Thyroid gland (tissue), 4 donors: ENCODE measurements around the gene PSTPIP1. TPM values are rescaled to one million over a fixed set of nuclear protein-coding genes. Genes with fewer than 3 reads are reported as not detected.

Source experiments
- DNase-seq, 2 donors: peaks; one replicate each; pipeline ENCODE4 v3.0.0-alpha.2; 2019
- H3K27ac ChIP-seq, 3 donors: fragments of 200-600 bp; sonication (generic); 1 replicate in 2 of 3; 2 replicates in 1 of 3; pipeline ENCODE4 v1.5.1; 2016 to 2019; ENCODE audit warnings: mild to moderate bottlenecking in 1 of 3, moderate library complexity in 1 of 3
- H3K27me3 ChIP-seq: fragments of 200-600 bp; sonication (generic); one replicate; pipeline ENCODE4 v1.5.1; 2019
- H3K36me3 ChIP-seq, 2 donors: fragments of 200-600 bp; sonication (generic); one replicate each; pipeline ENCODE4 v1.5.1; 2016 to 2019
- H3K4me1 ChIP-seq, 2 donors: fragments of 200-600 bp; sonication (generic); one replicate each; pipeline ENCODE4 v1.5.1; 2017 to 2019
- H3K4me3 ChIP-seq, 3 donors: fragments of 200-600 bp; sonication (generic); replicated peaks in 1 of 3; 1 replicate in 2 of 3; 2 replicates in 1 of 3; pipeline ENCODE4 v1.5.1; 2016; ENCODE audit warnings: mild to moderate bottlenecking in 1 of 3
- H3K9me3 ChIP-seq: fragments of 200-600 bp; sonication (generic); one replicate; pipeline ENCODE4 v1.5.1; 2017
- CTCF ChIP-seq, 6 experiments: fragments of 200-600 bp in 3 of 6; fragments of 450-650 bp in 3 of 6; sonication (generic) in 3 of 6; IDR thresholded peaks; one replicate each; pipeline ENCODE4 v1.5.1; 2016 to 2019; ENCODE audit warnings: antibody characterized with exemption in 6 of 6, mild to moderate bottlenecking in 2 of 6, inconsistent platforms in 1 of 6, moderate library complexity in 1 of 6
- POLR2A ChIP-seq, 2 donors: fragments of 450-650 bp; IDR thresholded peaks; one replicate each; pipeline ENCODE4 v1.6.1; 2017; ENCODE audit warnings: antibody characterized with exemption in 2 of 2, mild to moderate bottlenecking in 2 of 2, moderate library complexity in 1 of 2
- WGBS, 2 donors: methylation state at CpG; one replicate each; pipeline ENCODE4 v1.1.5; 2017; 5-methylcytosine and 5-hydroxymethylcytosine counted together
- intact Hi-C: fragments of 100-400 bp; cut with DNase I; formaldehyde crosslinking; loops from one replicate; pipeline ENCODE4 v1.15.1; 2023
- total RNA-seq, 4 donors: library from RNA; depleted of rRNA; stranded (reverse); fragments of >200 nt; gene quantifications; one replicate each; pipeline ENCODE4 v1.2.3, GENCODE V29; 2016

PSTPIP1 gene
- total RNA-seq, 4 donors from 2014 or later = 1.4 to 6.9 (median 3.7) TPM

GRCh38 chr15:77069521-77070121 lies 74.7 kb downstream of the PSTPIP1 start:
- 7 to 20% methylated on average over 13 of the region's 13 CpGs for WGBS, 2 donors
- intact Hi-C loops = no loop called here
- H3K27me3 ChIP-seq = no peaks in the 10 kb centered on the region
- H3K36me3 ChIP-seq = no peaks in the 10 kb centered on the region
- H3K4me3 ChIP-seq = peak overlapping the region in 2 of 3 donors; percentile 59 to 63
- DNase-seq = peak; percentile 71 to 75
- peak overlapping the region in 2 of 3 donors; percentile 87 to 93 for H3K27ac ChIP-seq
- no peaks in the 10 kb centered on the region for H3K9me3 ChIP-seq
- no peak for TF ChIP-seq CTCF (IDR thresholded peaks at IDR 0.05)
- peak in 1 of 2 donors; percentile 52 for TF ChIP-seq POLR2A (IDR thresholded peaks at IDR 0.05)
- H3K4me1 ChIP-seq = peaks cover 21 to 44% of the 10 kb centered on the region in 2 donors

- no peak for DNase-seq
- WGBS, 2 donors = 0 to 6% methylated on average over 3 to 16 of the region's 18 CpGs
- Histone ChIP-seq H3K27ac (peak overlapping the region; percentile 22 to 93 (median 87)), H3K9me3 (no peaks in the 10 kb centered on the region), H3K27me3 (no peaks in the 10 kb centered on the region), H3K36me3 (no peaks in the 10 kb centered on the region), H3K4me1 (peaks cover 16 to 39% of the 10 kb centered on the region in 2 donors), H3K4me3 (peak overlapping the region; percentile 21 to 63 (median 59))
- TF ChIP-seq POLR2A (IDR thresholded peaks at IDR 0.05) (no peak), CTCF (IDR thresholded peaks at IDR 0.05) (no peak)
- intact Hi-C loops = no loop called here
These were observed 75.2 kb downstream of the PSTPIP1 start for GRCh38 chr15:77070180-77070494.

- WGBS, 2 donors = 0 to 13% methylated on average over 3 of the region's 97 CpGs
- peak within 1 kb of the TSS; percentile 21 to 63 (median 59) for H3K4me3 ChIP-seq
- intact Hi-C loops = no loop called here
- no peak for TF ChIP-seq CTCF (IDR thresholded peaks at IDR 0.05)
- peak; percentile 77 to 97 for TF ChIP-seq POLR2A (IDR thresholded peaks at IDR 0.05)
- H3K27me3 ChIP-seq = no peaks in the 10 kb centered on the region
- DNase-seq = peak; percentile 94
- no peaks in the 10 kb centered on the region for H3K36me3 ChIP-seq
- H3K4me1 ChIP-seq = peaks cover 13 to 35% of the 10 kb centered on the region in 2 donors
- peak within 1 kb of the TSS; percentile 22 to 93 (median 87) for H3K27ac ChIP-seq
- no peaks in the 10 kb centered on the region for H3K9me3 ChIP-seq
These were observed 75.8 kb downstream of the PSTPIP1 start, which contains the start of gene TSPAN3 for GRCh38 chr15:77070495-77071304. Gene TSPAN3, minus strand, starts transcription at chr15:77071109. Its CDS starts 155 bp downstream, at chr15:77070954.

- no peaks in the 10 kb centered on the region for H3K27me3 ChIP-seq
- H3K4me3 ChIP-seq = peak overlapping the region in 1 of 3 donors; percentile 63
- H3K4me1 ChIP-seq = peaks cover 13 to 35% of the 10 kb centered on the region in 2 donors
- H3K36me3 ChIP-seq = no peaks in the 10 kb centered on the region
- WGBS, 2 donors = 80 to 81% methylated on average over 15 of the region's 15 CpGs
- TF ChIP-seq CTCF (IDR thresholded peaks at IDR 0.05) = no peak
- no peak for TF ChIP-seq POLR2A (IDR thresholded peaks at IDR 0.05)
- intact Hi-C loops = no loop called here
- H3K27ac ChIP-seq = peak overlapping the region; percentile 22 to 93 (median 41)
- H3K9me3 ChIP-seq = no peaks in the 10 kb centered on the region
- peak in 1 of 2 donors; percentile 19 for DNase-seq
These were observed 76.6 kb downstream of the PSTPIP1 start for GRCh38 chr15:77071305-77072223.
